BLaER1 treated with 17β-estradiol and CSF1 and Interleukin-3, amounts not matched to agents 10 nM and 100 nM (cell line): ENCODE data around the gene IRF2.

Source experiments
- H3K27ac ChIP-seq, 11 experiments: shearing (Covaris generic); formaldehyde crosslinking; 2 replicates each; pipeline ENCODE4 v1.8.1; 2022
- H3K27me3 ChIP-seq, 11 experiments: shearing (Covaris generic); formaldehyde crosslinking; 2 replicates each; pipeline ENCODE4 v1.8.1; 2022
- H3K36me3 ChIP-seq, 11 experiments: shearing (Covaris generic); formaldehyde crosslinking; 2 replicates each; pipeline ENCODE4 v1.8.1; 2022
- H3K4me1 ChIP-seq, 10 experiments: shearing (Covaris generic); formaldehyde crosslinking; 2 replicates each; pipeline ENCODE4 v1.8.1; 2022
- H3K4me2 ChIP-seq, 11 experiments: shearing (Covaris generic); formaldehyde crosslinking; 2 replicates each; pipeline ENCODE4 v1.8.1; 2022
- H3K4me3 ChIP-seq, 10 experiments: shearing (Covaris generic); formaldehyde crosslinking; 2 replicates each; pipeline ENCODE4 v1.8.1; 2022
- H3K9ac ChIP-seq, 11 experiments: shearing (Covaris generic); formaldehyde crosslinking; 2 replicates each; pipeline ENCODE4 v1.8.1; 2022
- H3K9me3 ChIP-seq, 11 experiments: shearing (Covaris generic); formaldehyde crosslinking; replicated peaks in 1 of 11; 2 replicates each; pipeline ENCODE4 v1.8.1; 2022
- H4K20me1 ChIP-seq, 11 experiments: shearing (Covaris generic); formaldehyde crosslinking; 2 replicates each; pipeline ENCODE4 v1.8.1; 2022
- Cebpa-rat ChIP-seq, 11 experiments: shearing (Covaris generic); IDR thresholded peaks; 2 replicates each; pipeline ENCODE4 v1.8.1; 2022

Gene IRF2

GRCh38 chr4:184503869-184504300 lies 29.5 kb upstream of the IRF2 start:
- H3K27ac ChIP-seq, result peak overlapping the region in 10 of 11 experiments; percentile 11 to 81 (median 67); a peak in 18 of 22 replicates
- no peaks in the 10 kb centered on the region for H3K27me3 ChIP-seq
- peak overlapping the region; percentile 80 to 92 (median 85) for H3K4me2 ChIP-seq
- H3K4me3 ChIP-seq, result peak overlapping the region in 3 of 10 experiments; percentile 14 to 39 (median 33); a peak in 2 of 20 replicates
- no peak for TF ChIP-seq Cebpa-rat (IDR thresholded peaks at IDR 0.05)
- H3K36me3 ChIP-seq, result no peaks in the 10 kb centered on the region
- peaks cover 0 to 13% (median 6%) of the 10 kb centered on the region in 11 experiments; a peak in 12 of 22 replicates for H3K9me3 ChIP-seq
- peaks cover 31 to 51% (median 41%) of the 10 kb centered on the region in 10 experiments for H3K4me1 ChIP-seq
- H4K20me1 ChIP-seq, result no peaks in the 10 kb centered on the region
- peak overlapping the region in 9 of 11 experiments; percentile 14 to 60 (median 48); a peak in 15 of 22 replicates for H3K9ac ChIP-seq

- Histone ChIP-seq H3K4me2 (no peak overlapping the region), H4K20me1 (no peaks in the 10 kb centered on the region), H3K9ac (no peak overlapping the region), H3K4me1 (peaks cover 25 to 36% (median 31%) of the 10 kb centered on the region in 10 experiments), H3K27ac (no peak overlapping the region), H3K36me3 (no peaks in the 10 kb centered on the region), H3K9me3 (peaks cover 0 to 16% (median 8%) of the 10 kb centered on the region in 11 experiments; a peak in 12 of 22 replicates), H3K27me3 (no peaks in the 10 kb centered on the region), H3K4me3 (no peak overlapping the region)
- TF ChIP-seq Cebpa-rat (IDR thresholded peaks at IDR 0.05), result no peak
Measured at GRCh38 chr4:184500748-184501589, 26.6 kb upstream of the IRF2 start.

- H3K9ac ChIP-seq, result no peak overlapping the region
Measured at GRCh38 chr4:184499996-184500395, 25.6 kb upstream of the IRF2 start.

GRCh38 chr4:184498598-184498997 lies 24.2 kb upstream of the IRF2 start:
- H3K4me3 ChIP-seq, result no peak overlapping the region
- H3K4me1 ChIP-seq, result peaks cover 9 to 18% (median 14%) of the 10 kb centered on the region in 10 experiments
- TF ChIP-seq Cebpa-rat (IDR thresholded peaks at IDR 0.05), result no peak
- no peaks in the 10 kb centered on the region for H4K20me1 ChIP-seq
- no peak overlapping the region for H3K4me2 ChIP-seq
- peaks cover 0 to 25% (median 11%) of the 10 kb centered on the region in 11 experiments; a peak in 14 of 22 replicates for H3K9me3 ChIP-seq
- no peak overlapping the region for H3K9ac ChIP-seq
- no peaks in the 10 kb centered on the region for H3K36me3 ChIP-seq
- no peaks in the 10 kb centered on the region for H3K27me3 ChIP-seq
- no peak overlapping the region for H3K27ac ChIP-seq

More at GRCh38 chr4:184499996-184500395, 25.6 kb upstream of the IRF2 start:
- Histone ChIP-seq H3K27ac (no peak overlapping the region), H3K36me3 (no peaks in the 10 kb centered on the region), H3K4me2 (peak overlapping the region in 3 of 11 experiments; percentile 7 to 51 (median 36); a peak in 4 of 22 replicates), H3K4me1 (peaks cover 23 to 30% (median 25%) of the 10 kb centered on the region in 10 experiments), H3K27me3 (no peaks in the 10 kb centered on the region), H3K9me3 (peaks cover 0 to 16% (median 8%) of the 10 kb centered on the region in 11 experiments; a peak in 12 of 22 replicates), H4K20me1 (no peaks in the 10 kb centered on the region), H3K4me3 (no peak overlapping the region)
- TF ChIP-seq Cebpa-rat (IDR thresholded peaks at IDR 0.05), result no peak

- H3K4me1 ChIP-seq, result peaks cover 0 to 21% (median 7%) of the 10 kb centered on the region in 10 experiments; a peak in 8 of 20 replicates
- no peak overlapping the region for H3K4me2 ChIP-seq
Measured at GRCh38 chr4:184489771-184490170, 15.4 kb upstream of the IRF2 start.

GRCh38 chr4:184487503-184487902 lies 13.2 kb upstream of the IRF2 start:
- no peak overlapping the region for H3K4me3 ChIP-seq
- H3K27me3 ChIP-seq, result no peaks in the 10 kb centered on the region
- no peak for TF ChIP-seq Cebpa-rat (IDR thresholded peaks at IDR 0.05)
- H3K4me2 ChIP-seq, result no peak overlapping the region
- H3K9me3 ChIP-seq, result peaks cover 8 to 33% (median 13%) of the 10 kb centered on the region in 11 experiments
- H3K36me3 ChIP-seq, result 0 out of 22 replicates have a peak, but pooled peaks cover 0 to 4% (median 0%) of the 10 kb centered on the region in 11 experiments
- H3K27ac ChIP-seq, result no peak overlapping the region
- H3K9ac ChIP-seq, result no peak overlapping the region
- H4K20me1 ChIP-seq, result no peaks in the 10 kb centered on the region
- peaks cover 0 to 12% (median 7%) of the 10 kb centered on the region in 10 experiments; a peak in 7 of 20 replicates for H3K4me1 ChIP-seq

More at GRCh38 chr4:184489771-184490170, 15.4 kb upstream of the IRF2 start:
- no peak overlapping the region for H3K4me3 ChIP-seq
- peaks cover 0 to 23% (median 9%) of the 10 kb centered on the region in 11 experiments; a peak in 10 of 22 replicates for H3K9me3 ChIP-seq
- no peak overlapping the region for H3K9ac ChIP-seq
- TF ChIP-seq Cebpa-rat (IDR thresholded peaks at IDR 0.05), result no peak
- H3K27ac ChIP-seq, result no peak overlapping the region
- H3K27me3 ChIP-seq, result no peaks in the 10 kb centered on the region
- no peaks in the 10 kb centered on the region for H4K20me1 ChIP-seq
- H3K36me3 ChIP-seq, result no peaks in the 10 kb centered on the region

- H3K9me3 ChIP-seq, result peaks cover 8 to 21% (median 11%) of the 10 kb centered on the region in 11 experiments
- H3K9ac ChIP-seq, result no peak overlapping the region
- H3K4me1 ChIP-seq, result peaks cover 0 to 14% (median 2%) of the 10 kb centered on the region in 10 experiments; a peak in 6 of 20 replicates
- no peaks in the 10 kb centered on the region for H4K20me1 ChIP-seq
- no peak for TF ChIP-seq Cebpa-rat (IDR thresholded peaks at IDR 0.05)
- no peak overlapping the region for H3K4me2 ChIP-seq
- H3K4me3 ChIP-seq, result no peak overlapping the region
- 0 out of 22 replicates have a peak, but pooled peaks cover 0 to 4% (median 0%) of the 10 kb centered on the region in 11 experiments for H3K36me3 ChIP-seq
- no peaks in the 10 kb centered on the region for H3K27me3 ChIP-seq
- H3K27ac ChIP-seq, result no peak overlapping the region
Measured at GRCh38 chr4:184485279-184485678, 10.9 kb upstream of the IRF2 start.

- no peak for TF ChIP-seq Cebpa-rat (IDR thresholded peaks at IDR 0.05)
- no peaks in the 10 kb centered on the region for H3K27me3 ChIP-seq
- 0 out of 22 replicates have a peak, but pooled peaks cover 0 to 4% (median 0%) of the 10 kb centered on the region in 11 experiments for H3K36me3 ChIP-seq
- H3K9me3 ChIP-seq, result peaks cover 8 to 16% (median 11%) of the 10 kb centered on the region in 11 experiments
- no peak overlapping the region for H3K27ac ChIP-seq
- no peak overlapping the region for H3K9ac ChIP-seq
- peaks cover 13 to 52% (median 17%) of the 10 kb centered on the region in 10 experiments for H3K4me1 ChIP-seq
- peak overlapping the region in 1 of 11 experiments; percentile 10; a peak in 1 of 22 replicates for H3K4me2 ChIP-seq
- peaks cover 0 to 6% (median 0%) of the 10 kb centered on the region in 11 experiments; a peak in 2 of 22 replicates for H4K20me1 ChIP-seq
- no peak overlapping the region for H3K4me3 ChIP-seq
Measured at GRCh38 chr4:184481544-184481943, 7.2 kb upstream of the IRF2 start.

- no peak overlapping the region for H3K4me3 ChIP-seq
- no peaks in the 10 kb centered on the region for H3K27me3 ChIP-seq
- H4K20me1 ChIP-seq, result peaks cover 0 to 11% (median 0%) of the 10 kb centered on the region in 11 experiments; a peak in 2 of 22 replicates
- no peak overlapping the region for H3K9ac ChIP-seq
- peak overlapping the region in 3 of 11 experiments; percentile 27 to 57 (median 36); a peak in 5 of 22 replicates for H3K4me2 ChIP-seq
- peaks cover 26 to 64% (median 30%) of the 10 kb centered on the region in 10 experiments for H3K4me1 ChIP-seq
- peaks cover 8 to 16% (median 11%) of the 10 kb centered on the region in 11 experiments for H3K9me3 ChIP-seq
- no peak for TF ChIP-seq Cebpa-rat (IDR thresholded peaks at IDR 0.05)
- peak overlapping the region in 2 of 11 experiments; percentile 25 to 48; a peak in 3 of 22 replicates for H3K27ac ChIP-seq
- 0 out of 22 replicates have a peak, but pooled peaks cover 0 to 4% (median 0%) of the 10 kb centered on the region in 11 experiments for H3K36me3 ChIP-seq
Measured at GRCh38 chr4:184479516-184479950, 5.2 kb upstream of the IRF2 start.
